NB4 (cell line): ENCODE measurements around the gene CBFA2T3.
"Not testable (repeated sequence)": the region's sequence is repeated elsewhere in the genome, so short reads cannot be mapped to it uniquely, and the experiment has no call there.

ENCODE experiments used
- DNase-seq: peaks from one replicate; pipeline ENCODE4 v3.0.0; 2010; ENCODE audit warnings: low read depth
- H3K4me3 ChIP-seq: one replicate; pipeline ENCODE4 v1.5.1; 2011; ENCODE audit warnings: mild to moderate bottlenecking, low read depth, low read length, moderate library complexity
- CTCF ChIP-seq: IDR thresholded peaks from one replicate; pipeline ENCODE4 v1.5.1; 2012; ENCODE audit warnings: low read depth, low read length
- MAX ChIP-seq: IDR thresholded peaks from 2 replicates; pipeline ENCODE4 v1.6.1; 2011; ENCODE audit warnings: low read depth, low read length
- MYC ChIP-seq: IDR thresholded peaks from 2 replicates; pipeline ENCODE4 v1.6.1; 2011; ENCODE audit warnings: low read depth, low read length
- POLR2A ChIP-seq: IDR thresholded peaks from 2 replicates; pipeline ENCODE4 v1.6.1; 2011; ENCODE audit warnings: mild to moderate bottlenecking; ENCODE audit not compliant: insufficient read length; ENCODE audit errors: extremely low read depth

CBFA2T3 gene

DNA sequence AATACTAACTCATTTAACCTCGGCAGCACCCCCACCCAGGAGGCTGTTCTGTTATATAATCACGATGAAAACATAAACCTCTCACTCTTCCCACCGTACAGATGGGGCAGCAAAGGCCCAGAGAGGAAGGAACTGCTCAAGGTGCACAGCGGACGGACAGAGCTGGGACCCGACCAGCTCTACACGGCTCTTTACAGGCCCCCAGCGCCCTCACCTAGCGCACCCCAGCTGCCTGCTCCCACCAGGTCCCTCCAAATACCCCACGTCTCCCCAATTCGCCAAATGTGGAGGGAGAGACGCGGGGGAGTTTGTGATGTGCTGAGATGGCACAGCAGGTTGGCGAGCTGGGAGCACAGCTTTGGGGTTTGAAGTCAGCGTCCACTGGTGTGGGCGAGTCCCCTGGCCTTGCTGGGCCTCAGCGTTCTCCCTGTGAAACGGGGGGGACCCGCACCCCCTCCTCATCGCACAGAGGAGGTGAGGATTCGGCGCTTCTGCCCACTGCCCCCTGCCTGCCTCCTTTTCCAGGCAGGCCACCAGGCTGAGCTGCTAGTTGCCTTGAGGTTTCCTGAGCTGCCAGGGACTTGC, 54.1 kb downstream of the CBFA2T3 start:
- no peak overlapping the region for H3K4me3 ChIP-seq
- no peak for DNase-seq
- TF ChIP-seq MYC, result no peak
- no peak for TF ChIP-seq POLR2A
- TF ChIP-seq CTCF, result no peak
- no peak for TF ChIP-seq MAX

DNA sequence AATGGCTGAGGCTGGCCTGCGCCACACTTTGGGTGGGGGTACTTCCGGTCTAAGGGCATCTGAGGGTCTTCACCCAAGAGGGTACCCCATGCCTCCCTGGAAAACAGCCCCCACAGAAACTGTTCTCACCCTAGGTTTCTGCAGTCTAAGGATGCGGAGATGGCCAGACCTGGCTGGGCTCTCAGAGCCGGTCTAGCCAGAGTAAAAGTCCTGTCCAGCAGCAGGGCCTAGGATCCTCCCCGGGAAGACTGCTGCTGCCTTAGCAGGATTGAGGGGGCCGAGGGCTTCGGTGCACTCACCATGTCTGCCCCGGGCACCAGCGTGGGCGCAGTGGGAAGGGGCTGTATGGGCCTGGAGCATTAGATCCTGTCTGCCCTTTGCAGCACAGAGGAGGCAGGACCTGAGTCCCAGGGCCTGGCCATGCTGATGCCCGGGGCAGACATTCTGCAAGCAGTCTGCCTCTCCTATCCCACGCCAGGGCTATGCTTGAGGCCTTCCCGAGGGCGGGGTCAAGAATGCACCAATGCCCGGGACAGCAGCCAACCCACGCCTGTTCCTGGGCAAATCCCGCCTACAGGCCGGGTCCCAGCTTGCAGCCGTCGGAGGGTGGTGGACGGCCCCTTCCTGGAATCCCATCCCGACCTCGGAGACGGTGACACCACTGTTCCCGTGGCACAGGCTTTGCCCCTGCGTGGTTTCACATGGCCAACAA, 54.7 kb downstream of the CBFA2T3 start:
- no peak overlapping the region for H3K4me3 ChIP-seq
- no peak for DNase-seq
- TF ChIP-seq MAX (no peak), MYC (no peak), CTCF (no peak), POLR2A (no peak)

DNA sequence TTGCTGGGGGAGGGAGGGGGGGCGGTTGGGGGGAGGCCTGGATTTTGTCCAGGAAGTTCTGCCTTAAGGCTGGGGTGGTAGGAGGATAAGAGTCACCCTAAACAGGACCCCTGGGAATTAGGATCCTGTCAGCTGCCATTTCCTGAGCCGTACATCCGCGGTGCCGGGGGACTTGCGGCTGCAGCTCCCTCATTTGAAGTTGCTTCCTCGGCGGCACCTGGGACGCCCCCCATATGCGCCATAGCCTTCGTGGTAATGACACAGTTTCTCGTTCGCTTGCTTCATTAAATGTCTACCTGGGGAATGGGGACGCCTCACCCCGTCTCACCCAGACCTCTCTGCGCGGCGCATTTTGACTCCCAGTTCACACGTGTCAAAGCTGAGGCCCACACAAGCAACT, 55.4 kb downstream of the CBFA2T3 start:
- TF ChIP-seq CTCF (no peak), POLR2A (no peak), MAX (no peak), MYC (no peak)
- DNase-seq, result no peak
- no peak overlapping the region for H3K4me3 ChIP-seq

DNA sequence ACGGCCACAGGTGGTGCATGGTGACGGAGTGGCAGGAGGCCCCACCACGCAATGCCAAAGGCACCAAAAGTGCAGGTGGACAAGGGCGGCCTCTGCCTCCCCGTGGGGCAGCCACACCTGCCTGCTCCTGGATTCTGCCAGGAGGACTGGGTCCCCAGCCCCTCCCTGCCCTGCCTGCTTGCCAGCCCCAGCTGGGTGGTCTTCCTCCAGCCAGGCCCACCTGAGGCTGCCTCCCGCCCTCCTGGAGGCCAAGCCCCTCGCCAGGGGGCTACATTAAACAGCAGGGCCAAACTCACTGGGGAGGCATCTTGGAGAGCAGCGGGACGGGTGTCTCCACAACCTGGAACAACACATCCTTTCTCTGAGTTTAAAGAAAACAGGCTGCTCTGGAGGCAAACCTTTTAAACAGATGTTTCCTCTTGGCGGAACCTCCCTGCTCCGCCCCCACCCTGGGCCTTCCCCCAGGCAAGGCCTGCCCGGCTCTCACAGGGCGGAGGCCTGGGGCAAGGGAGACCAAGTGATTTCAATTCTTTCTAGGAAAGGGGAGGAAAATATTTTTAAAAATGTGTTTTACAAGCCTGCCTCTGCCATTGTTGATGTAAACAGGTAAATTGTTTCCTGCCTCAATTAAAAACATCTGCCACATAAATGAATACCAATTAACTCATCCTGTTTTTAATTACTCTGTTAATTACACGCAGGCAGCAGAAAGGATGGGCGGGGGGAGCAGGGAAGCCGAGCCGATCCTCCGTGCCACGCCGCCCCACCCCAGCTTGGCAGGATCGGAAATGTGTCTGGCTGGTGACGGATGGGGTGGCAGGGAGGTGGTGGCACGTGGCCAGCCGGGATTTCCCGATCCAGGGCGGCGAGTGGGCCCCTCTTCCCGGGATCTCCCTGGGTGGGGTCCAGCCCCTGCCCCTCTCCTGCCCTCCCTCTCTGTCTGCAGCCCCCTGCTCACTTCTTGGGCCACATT, 56.1 kb downstream of the CBFA2T3 start:
- no peak for TF ChIP-seq POLR2A
- TF ChIP-seq MAX, result no peak
- TF ChIP-seq CTCF, result no peak
- no peak for TF ChIP-seq MYC
- H3K4me3 ChIP-seq, result no peak overlapping the region
- peak; percentile 39 for DNase-seq

DNA sequence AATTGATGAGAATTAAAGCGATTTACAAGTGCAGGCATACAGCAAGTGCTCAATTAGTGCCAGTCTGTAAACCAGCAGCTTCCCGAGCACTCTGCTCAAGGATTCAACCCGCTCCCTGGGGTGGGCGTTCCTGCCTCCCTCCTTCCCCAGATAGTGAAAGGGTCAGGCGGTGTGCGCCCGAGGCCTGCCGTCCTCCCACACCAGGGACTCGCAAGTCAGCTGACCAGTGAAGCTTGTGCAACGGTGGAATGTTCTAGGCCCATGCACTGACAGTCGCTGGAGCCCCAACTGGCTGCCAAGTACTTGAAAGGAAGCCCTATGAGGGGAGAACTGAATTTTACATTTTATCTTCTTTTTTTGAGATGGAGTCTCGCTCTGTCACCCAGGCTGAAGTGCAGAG, 57.1 kb downstream of the CBFA2T3 start:
- DNase-seq, result no peak
- H3K4me3 ChIP-seq, result no peak overlapping the region
- no peak for TF ChIP-seq POLR2A
- TF ChIP-seq CTCF, result no peak
- TF ChIP-seq MAX, result no peak
- no peak for TF ChIP-seq MYC

DNA sequence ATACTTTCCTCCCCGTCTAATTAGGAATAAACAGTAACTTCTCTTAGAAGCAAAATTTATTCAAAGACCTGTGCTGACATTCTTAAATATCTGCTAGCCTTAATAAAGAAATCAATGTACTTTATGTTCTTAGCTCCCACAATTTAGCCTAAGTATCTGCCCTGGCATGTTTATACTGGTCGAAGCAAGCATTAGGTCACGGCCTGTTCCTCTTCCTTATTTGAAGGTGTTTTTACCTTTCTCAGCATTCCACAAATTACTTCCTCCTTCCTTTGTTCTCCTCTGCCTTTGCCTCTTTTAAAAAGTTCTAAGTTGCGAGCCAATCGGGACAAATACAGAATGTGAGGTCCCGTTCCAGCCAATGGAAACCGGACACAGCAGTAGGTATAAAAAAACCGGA, 58.1 kb downstream of the CBFA2T3 start:
- DNase-seq, H3K4me3 ChIP-seq: not testable (repeated sequence)
